Progenitor cell of endocrine pancreas (in vitro differentiated cells): ENCODE data around the gene VDAC1. TPM values are rescaled to one million over a fixed set of nuclear protein-coding genes. Genes with fewer than 3 reads are reported as not detected.
A peak's percentile ranks its signal among the peaks of the same experiment; 100 is the strongest.

ENCODE experiments used
- DNase-seq: peaks from one replicate; pipeline ENCODE4 v3.0.0; 2021; ENCODE audit warnings: low spot score; ENCODE audit not compliant: unreplicated experiment
- H3K27ac Mint-ChIP-seq: 2 replicates; pipeline ENCODE4 v1.8.0; 2021; ENCODE audit warnings: mild to moderate bottlenecking, moderate library complexity, mixed read lengths
- H3K27me3 Mint-ChIP-seq: 2 replicates; pipeline ENCODE4 v1.8.0; 2021; ENCODE audit warnings: mixed read lengths
- H3K36me3 Mint-ChIP-seq: 2 replicates; pipeline ENCODE4 v1.8.0; 2022; ENCODE audit warnings: mixed read lengths; ENCODE audit not compliant: insufficient read depth
- H3K4me1 Mint-ChIP-seq: 2 replicates; pipeline ENCODE4 v1.8.0; 2021; ENCODE audit warnings: low read depth, mixed read lengths
- H3K4me3 Mint-ChIP-seq: 2 replicates; pipeline ENCODE4 v1.8.0; 2021; ENCODE audit warnings: low read depth, mild to moderate bottlenecking, moderate library complexity, mixed read lengths
- H3K9me3 Mint-ChIP-seq: 2 replicates; pipeline ENCODE4 v1.8.0; 2021; ENCODE audit warnings: low read depth, mixed read lengths
- total RNA-seq: library from RNA; stranded (reverse); gene quantifications from 2 replicates; pipeline ENCODE4 v1.2.1, GENCODE V29; 2021
- TF ChIP-seq, protein P1 (sequence below): fragments of 200-600 bp; sonication (generic); IDR thresholded peaks from one replicate; pipeline ENCODE4 v1.5.0; 2021; ENCODE audit warnings: antibody characterized with exemption, mild to moderate bottlenecking; ENCODE audit not compliant: unreplicated experiment

The VDAC1 gene
- total RNA-seq, 1 donor from 2014 or later = 123 TPM

- no peak for DNase-seq
- no peaks in the 10 kb centered on the region for H3K36me3 Mint-ChIP-seq
- TF ChIP-seq, protein P1, sequence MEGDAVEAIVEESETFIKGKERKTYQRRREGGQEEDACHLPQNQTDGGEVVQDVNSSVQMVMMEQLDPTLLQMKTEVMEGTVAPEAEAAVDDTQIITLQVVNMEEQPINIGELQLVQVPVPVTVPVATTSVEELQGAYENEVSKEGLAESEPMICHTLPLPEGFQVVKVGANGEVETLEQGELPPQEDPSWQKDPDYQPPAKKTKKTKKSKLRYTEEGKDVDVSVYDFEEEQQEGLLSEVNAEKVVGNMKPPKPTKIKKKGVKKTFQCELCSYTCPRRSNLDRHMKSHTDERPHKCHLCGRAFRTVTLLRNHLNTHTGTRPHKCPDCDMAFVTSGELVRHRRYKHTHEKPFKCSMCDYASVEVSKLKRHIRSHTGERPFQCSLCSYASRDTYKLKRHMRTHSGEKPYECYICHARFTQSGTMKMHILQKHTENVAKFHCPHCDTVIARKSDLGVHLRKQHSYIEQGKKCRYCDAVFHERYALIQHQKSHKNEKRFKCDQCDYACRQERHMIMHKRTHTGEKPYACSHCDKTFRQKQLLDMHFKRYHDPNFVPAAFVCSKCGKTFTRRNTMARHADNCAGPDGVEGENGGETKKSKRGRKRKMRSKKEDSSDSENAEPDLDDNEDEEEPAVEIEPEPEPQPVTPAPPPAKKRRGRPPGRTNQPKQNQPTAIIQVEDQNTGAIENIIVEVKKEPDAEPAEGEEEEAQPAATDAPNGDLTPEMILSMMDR = no peak
- H3K27me3 Mint-ChIP-seq = no peaks in the 10 kb centered on the region
- no peak overlapping the region for H3K27ac Mint-ChIP-seq
- H3K4me3 Mint-ChIP-seq = no peak overlapping the region
- H3K9me3 Mint-ChIP-seq = no peaks in the 10 kb centered on the region
- peaks cover 31% of the 10 kb centered on the region for H3K4me1 Mint-ChIP-seq
Observed at GRCh38 chr5:134022333-134022732, 17.6 kb upstream of the VDAC1 start.

DNA sequence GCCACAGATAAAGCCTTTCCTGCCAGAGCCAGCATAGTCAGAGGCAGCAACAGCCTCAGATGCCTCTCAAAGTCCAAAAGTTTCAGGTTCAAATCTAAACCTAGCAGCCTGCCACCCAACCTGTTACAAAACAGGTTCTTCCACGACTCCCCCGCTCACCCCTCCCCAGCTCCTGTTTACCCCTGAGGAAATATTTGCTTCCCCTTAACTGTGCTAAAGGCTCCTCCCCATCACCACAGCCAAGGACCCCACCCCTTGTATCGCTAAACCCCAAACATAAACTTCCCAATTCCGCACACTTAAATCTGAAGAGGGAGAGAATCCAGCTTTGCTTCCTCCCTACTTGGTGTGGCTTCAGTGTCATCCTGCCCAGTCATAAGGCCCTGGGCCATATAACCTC is 15.4 kb upstream of the VDAC1 start:
- no peaks in the 10 kb centered on the region for H3K27me3 Mint-ChIP-seq
- TF ChIP-seq, protein P1 = no peak
- H3K9me3 Mint-ChIP-seq = no peaks in the 10 kb centered on the region
- H3K36me3 Mint-ChIP-seq = no peaks in the 10 kb centered on the region
- peak overlapping the region; percentile 95 for H3K27ac Mint-ChIP-seq
- no peak for DNase-seq
- peak overlapping the region; percentile 23 for H3K4me3 Mint-ChIP-seq
- H3K4me1 Mint-ChIP-seq = peaks cover 32% of the 10 kb centered on the region

DNA sequence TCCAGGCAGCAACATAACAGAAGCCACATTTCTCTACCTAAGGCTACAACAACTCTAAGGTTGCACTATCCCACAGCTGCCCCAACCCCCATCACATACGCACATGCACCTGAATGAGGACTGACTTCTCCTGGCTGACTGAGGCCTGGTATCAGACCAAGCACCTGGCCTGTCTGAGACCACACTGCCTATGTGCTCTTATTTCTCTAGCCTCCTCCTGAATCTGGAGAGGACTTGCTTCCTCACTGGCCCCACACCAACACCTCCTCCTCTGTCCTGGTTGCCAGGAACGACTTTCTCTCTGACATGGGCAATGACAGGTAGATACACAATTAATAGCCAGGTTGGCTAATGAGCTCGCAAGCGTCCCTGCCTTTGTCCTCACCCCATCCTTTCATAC is 14.9 kb upstream of the VDAC1 start:
- H3K27ac Mint-ChIP-seq = peak overlapping the region; percentile 95
- no peak for DNase-seq
- no peaks in the 10 kb centered on the region for H3K36me3 Mint-ChIP-seq
- TF ChIP-seq, protein P1 = no peak
- H3K4me1 Mint-ChIP-seq = peaks cover 32% of the 10 kb centered on the region
- peak overlapping the region; percentile 23 for H3K4me3 Mint-ChIP-seq
- H3K9me3 Mint-ChIP-seq = no peaks in the 10 kb centered on the region
- H3K27me3 Mint-ChIP-seq = no peaks in the 10 kb centered on the region

DNA sequence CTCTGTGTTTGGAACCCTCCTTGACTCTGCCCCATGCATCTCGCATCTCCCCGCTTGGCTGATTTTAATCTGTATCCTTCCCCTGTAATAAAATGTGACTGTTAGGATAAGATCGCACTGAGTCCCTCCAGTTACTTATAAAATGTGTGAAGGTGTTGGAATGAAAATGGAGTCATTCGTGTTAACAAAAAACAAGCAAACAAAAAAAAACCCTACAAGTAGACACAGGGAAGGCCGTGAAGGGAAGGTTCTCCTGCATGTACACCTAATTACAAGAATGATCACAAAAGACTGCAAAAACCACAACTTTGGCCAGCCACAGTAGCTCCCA is 14.2 kb upstream of the VDAC1 start:
- H3K9me3 Mint-ChIP-seq = no peaks in the 10 kb centered on the region
- no peak for DNase-seq
- H3K27me3 Mint-ChIP-seq = no peaks in the 10 kb centered on the region
- no peaks in the 10 kb centered on the region for H3K36me3 Mint-ChIP-seq
- no peak overlapping the region for H3K4me3 Mint-ChIP-seq
- peak overlapping the region; percentile 63 for H3K27ac Mint-ChIP-seq
- TF ChIP-seq, protein P1 = no peak
- peaks cover 32% of the 10 kb centered on the region for H3K4me1 Mint-ChIP-seq

DNA sequence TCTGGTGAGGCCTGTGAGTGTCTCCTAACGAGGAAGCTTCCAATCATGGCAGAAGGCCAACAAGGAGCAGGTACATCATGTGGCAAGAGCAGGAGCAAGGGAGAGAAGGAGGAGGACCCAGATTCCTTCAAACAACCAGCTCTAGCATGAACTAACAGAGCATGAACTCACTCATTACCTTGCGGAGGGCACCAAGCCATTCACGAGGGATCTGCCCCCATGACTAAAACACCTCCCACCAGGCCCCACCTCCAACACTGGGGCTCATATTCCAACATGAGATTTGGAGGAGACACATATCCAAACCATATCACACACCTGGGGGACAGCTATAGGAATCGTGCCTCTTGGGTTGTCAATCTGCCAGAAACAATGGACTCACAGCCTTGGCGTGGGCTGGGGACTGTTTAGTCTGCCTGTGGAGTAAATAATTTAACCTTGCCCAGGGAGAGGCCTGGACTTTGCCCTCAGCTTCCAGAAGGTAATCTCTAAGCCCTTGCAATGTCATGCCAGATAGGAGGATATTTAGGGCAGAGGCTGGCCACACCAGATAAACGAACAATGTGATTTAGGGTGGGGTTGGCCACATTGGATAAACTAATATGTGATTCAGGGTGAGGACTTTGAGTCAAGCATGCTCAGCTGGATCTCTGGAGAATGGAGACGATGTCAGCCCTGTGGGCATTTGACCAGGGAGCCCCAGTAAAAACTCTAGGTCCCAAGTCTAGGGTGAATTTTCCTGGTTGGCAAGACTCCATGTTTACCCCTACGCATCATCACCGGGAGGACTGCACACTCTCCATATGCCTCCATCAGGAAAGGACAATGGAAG is 13.6 kb upstream of the VDAC1 start:
- no peaks in the 10 kb centered on the region for H3K27me3 Mint-ChIP-seq
- H3K36me3 Mint-ChIP-seq = no peaks in the 10 kb centered on the region
- H3K4me3 Mint-ChIP-seq = peak overlapping the region; percentile 31
- H3K9me3 Mint-ChIP-seq = no peaks in the 10 kb centered on the region
- H3K4me1 Mint-ChIP-seq = peaks cover 32% of the 10 kb centered on the region
- DNase-seq = no peak
- peak overlapping the region; percentile 63 for H3K27ac Mint-ChIP-seq
- TF ChIP-seq, protein P1 = no peak
